K562 (cell line): ENCODE data around the gene DIPK1A. TPM values are rescaled to one million over a fixed set of nuclear protein-coding genes. Genes with fewer than 3 reads are reported as not detected.

Experiments used
- ARNT ChIP-seq, 2 experiments: fragments of 450-650 bp; IDR thresholded peaks; 2 replicates each; pipeline ENCODE4 v1.6.1; 2016; ENCODE audit warnings: mild to moderate bottlenecking in 1 of 2
- FOXM1 ChIP-seq, 2 experiments: fragments of 450-650 bp in 1 of 2; sonication (generic) in 1 of 2; formaldehyde crosslinking in 1 of 2; IDR thresholded peaks; 2 replicates each; pipeline versions ENCODE4 v1.6.1 to v1.9.0; 2017 to 2022; ENCODE audit warnings: low read depth in 2 of 2, mild to moderate bottlenecking in 2 of 2, missing genetic modification reagents in 1 of 2, moderate library complexity in 1 of 2
- KDM1A ChIP-seq, 2 experiments: fragments of 450-650 bp; IDR thresholded peaks; 2 replicates each; pipeline ENCODE4 v1.6.1; 2016; ENCODE audit warnings: mild to moderate bottlenecking in 2 of 2
- MAFF ChIP-seq: IDR thresholded peaks from 2 replicates; pipeline ENCODE4 v1.6.1; 2012; ENCODE audit warnings: low read length, improper control_type of control experiment
- NCOA2 ChIP-seq, 2 experiments: fragments of 450-650 bp; IDR thresholded peaks; 2 replicates each; pipeline ENCODE4 v1.6.1; 2018; ENCODE audit warnings: mild to moderate bottlenecking in 2 of 2, moderate library complexity in 1 of 2; ENCODE audit not compliant: partially characterized antibody in 2 of 2
- NRF1 ChIP-seq, 2 experiments: fragments of 450-650 bp; IDR thresholded peaks in 1 of 2; conservative IDR thresholded peaks in 1 of 2; 2 replicates each; pipeline ENCODE4 v1.6.1; 2014; ENCODE audit warnings: mild to moderate bottlenecking in 2 of 2
- RAD51 ChIP-seq: fragments of 450-650 bp; IDR thresholded peaks from 2 replicates; pipeline ENCODE4 v1.7.1; 2016; ENCODE audit warnings: low read depth, mild to moderate bottlenecking, borderline replicate concordance
- RBM34 ChIP-seq: fragments of 200-400 bp; formaldehyde crosslinking; IDR thresholded peaks from 2 replicates; pipeline ENCODE4 v1.6.1; 2018; ENCODE audit warnings: low read length, borderline replicate concordance; ENCODE audit not compliant: insufficient read depth
- RBM39 ChIP-seq: fragments of 200-400 bp; formaldehyde crosslinking; optimal IDR thresholded peaks from 2 replicates; pipeline ENCODE3; 2018; ENCODE audit warnings: low read depth, low read length
- SPI1 ChIP-seq: IDR thresholded peaks from 2 replicates; pipeline ENCODE4 v1.6.1; 2011; ENCODE audit warnings: low read depth, low read length, control low read depth, borderline replicate concordance
- ZNF444 ChIP-seq: fragments of 250-450 bp; sonication (Bioruptor Pico); IDR thresholded peaks from 2 replicates; pipeline ENCODE4 v1.4.0; 2020; ENCODE audit warnings: mild to moderate bottlenecking, moderate library complexity
- ZNF707 ChIP-seq: fragments of 250-450 bp; sonication (Bioruptor Pico); conservative IDR thresholded peaks from 2 replicates; pipeline ENCODE4 v1.8.0; 2022; ENCODE audit warnings: inconsistent platforms, mild to moderate bottlenecking, moderate library complexity
- polyA plus RNA-seq, 8 experiments: library from polyadenylated mRNA; depleted of rRNA in 4 of 8; stranded (reverse) in 5 of 8; unstranded in 3 of 8; fragments of >200 nt; fragmentation: Nextera tagmentation in 2 of 8; fragmentation: Illumina TruSeq in 1 of 8; extraction: Ambion mirVana in 2 of 8; extraction: Trizol in 1 of 8; gene quantifications; 2 replicates each; pipeline versions ENCODE4 v1.2.1 to v1.2.3, GENCODE V29; 2011 to 2014; ENCODE audit warnings: inconsistent platforms in 1 of 8, missing spikeins in 1 of 8
- total RNA-seq, 7 experiments: library from RNA; depleted of rRNA in 6 of 7; stranded (reverse); fragments of >200 nt in 6 of 7; fragmentation: Illumina TruSeq in 2 of 7; extraction: Trizol in 2 of 7; gene quantifications; 2 replicates each; pipeline versions ENCODE4 v1.2.1 to v1.2.3, GENCODE V29; 2011 to 2021; ENCODE audit warnings: low replicate concordance in 1 of 7
- TF ChIP-seq, protein P1 (sequence below): fragments of 450-650 bp; IDR thresholded peaks from 2 replicates; pipeline ENCODE4 v1.6.1; 2016; ENCODE audit warnings: borderline replicate concordance
- TF ChIP-seq, protein P2 (sequence below): conservative IDR thresholded peaks from 2 replicates; pipeline ENCODE4 v1.6.1; 2011; ENCODE audit warnings: low read depth, mild to moderate bottlenecking, low read length; ENCODE audit not compliant: control insufficient read depth
- TF ChIP-seq, protein P3 (sequence below), 2 experiments: IDR thresholded peaks; 2 replicates each; pipeline ENCODE4 v1.6.1; 2011; ENCODE audit warnings: borderline replicate concordance in 1 of 2, control low read depth in 1 of 2, low read depth in 1 of 2, low read length in 1 of 2, mild to moderate bottlenecking in 1 of 2, mixed read lengths in 1 of 2, moderate library complexity in 1 of 2; ENCODE audit not compliant: insufficient read depth in 1 of 2, insufficient read length in 1 of 2, poor library complexity in 1 of 2, severe bottlenecking in 1 of 2; ENCODE audit errors: extremely low read depth in 1 of 2
- TF ChIP-seq, protein P4 (sequence below): fragments of 250-450 bp; sonication (Bioruptor Pico); IDR thresholded peaks from 2 replicates; pipeline ENCODE4 v1.5.0; 2021; ENCODE audit warnings: mild to moderate bottlenecking, borderline replicate concordance
- TF ChIP-seq, protein P5 (sequence below): sonication (generic); formaldehyde crosslinking; IDR thresholded peaks from 2 replicates; pipeline ENCODE4 v1.4.0; 2020; ENCODE audit warnings: mild to moderate bottlenecking, missing genetic modification reagents
- TF ChIP-seq, protein P6 (sequence below): fragments of 250-450 bp; sonication (Bioruptor Pico); IDR thresholded peaks from 2 replicates; pipeline ENCODE4 v1.5.0; 2021

The DIPK1A gene
- total and polyA plus RNA-seq, 9 of the 15 experiments (the other 6 are each of a cell fraction or from before 2014, with no cell fraction given): 0.54 to 2.5 (median 1.3) TPM

DNA sequence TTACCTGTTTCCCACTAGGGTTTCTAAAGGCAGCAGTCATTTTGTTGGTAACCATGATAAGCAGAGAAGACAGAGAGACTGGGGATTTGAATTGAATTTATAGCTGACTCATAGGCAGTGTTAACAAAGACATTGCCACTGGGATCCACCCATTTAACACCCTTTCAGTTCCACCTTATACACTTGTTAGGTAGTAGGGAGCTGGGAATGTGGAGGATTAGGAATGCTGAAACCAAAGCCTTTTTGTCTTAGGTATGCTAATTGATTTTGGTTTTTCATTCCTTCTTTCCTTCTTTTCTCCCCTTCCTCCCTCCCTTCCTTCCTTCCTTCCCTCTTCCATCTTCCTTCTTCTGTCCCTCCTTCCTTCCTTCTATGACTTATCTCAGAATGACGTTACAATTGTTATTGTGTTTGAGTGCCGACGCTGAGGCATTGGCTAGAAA is 168.9 kb downstream of the DIPK1A start (continued):
- no peak for TF ChIP-seq RBM39
- TF ChIP-seq MAFF: peak; percentile 85
- no peak for TF ChIP-seq SPI1
- peak in 1 of 2 experiments; percentile 76; a peak in 2 of 4 replicates for TF ChIP-seq ARNT (IDR thresholded peaks at IDR 0.05)
- TF ChIP-seq RBM34: no peak
- TF ChIP-seq, protein P1, sequence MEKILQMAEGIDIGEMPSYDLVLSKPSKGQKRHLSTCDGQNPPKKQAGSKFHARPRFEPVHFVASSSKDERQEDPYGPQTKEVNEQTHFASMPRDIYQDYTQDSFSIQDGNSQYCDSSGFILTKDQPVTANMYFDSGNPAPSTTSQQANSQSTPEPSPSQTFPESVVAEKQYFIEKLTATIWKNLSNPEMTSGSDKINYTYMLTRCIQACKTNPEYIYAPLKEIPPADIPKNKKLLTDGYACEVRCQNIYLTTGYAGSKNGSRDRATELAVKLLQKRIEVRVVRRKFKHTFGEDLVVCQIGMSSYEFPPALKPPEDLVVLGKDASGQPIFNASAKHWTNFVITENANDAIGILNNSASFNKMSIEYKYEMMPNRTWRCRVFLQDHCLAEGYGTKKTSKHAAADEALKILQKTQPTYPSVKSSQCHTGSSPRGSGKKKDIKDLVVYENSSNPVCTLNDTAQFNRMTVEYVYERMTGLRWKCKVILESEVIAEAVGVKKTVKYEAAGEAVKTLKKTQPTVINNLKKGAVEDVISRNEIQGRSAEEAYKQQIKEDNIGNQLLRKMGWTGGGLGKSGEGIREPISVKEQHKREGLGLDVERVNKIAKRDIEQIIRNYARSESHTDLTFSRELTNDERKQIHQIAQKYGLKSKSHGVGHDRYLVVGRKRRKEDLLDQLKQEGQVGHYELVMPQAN: 0 out of 2 replicates have a peak, but pooled peaks have one; percentile 33
- TF ChIP-seq, protein P2, sequence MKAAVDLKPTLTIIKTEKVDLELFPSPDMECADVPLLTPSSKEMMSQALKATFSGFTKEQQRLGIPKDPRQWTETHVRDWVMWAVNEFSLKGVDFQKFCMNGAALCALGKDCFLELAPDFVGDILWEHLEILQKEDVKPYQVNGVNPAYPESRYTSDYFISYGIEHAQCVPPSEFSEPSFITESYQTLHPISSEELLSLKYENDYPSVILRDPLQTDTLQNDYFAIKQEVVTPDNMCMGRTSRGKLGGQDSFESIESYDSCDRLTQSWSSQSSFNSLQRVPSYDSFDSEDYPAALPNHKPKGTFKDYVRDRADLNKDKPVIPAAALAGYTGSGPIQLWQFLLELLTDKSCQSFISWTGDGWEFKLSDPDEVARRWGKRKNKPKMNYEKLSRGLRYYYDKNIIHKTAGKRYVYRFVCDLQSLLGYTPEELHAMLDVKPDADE: no peak
- no peak for TF ChIP-seq KDM1A (IDR thresholded peaks at IDR 0.05)
- no peak for TF ChIP-seq ZNF444 (CRISPR knock-in tag)
- no peak for TF ChIP-seq NCOA2 (IDR thresholded peaks at IDR 0.05; ENCODE audit: partially characterized antibody in 2 of 2)
- no peak for TF ChIP-seq RAD51
- TF ChIP-seq, protein P3, sequence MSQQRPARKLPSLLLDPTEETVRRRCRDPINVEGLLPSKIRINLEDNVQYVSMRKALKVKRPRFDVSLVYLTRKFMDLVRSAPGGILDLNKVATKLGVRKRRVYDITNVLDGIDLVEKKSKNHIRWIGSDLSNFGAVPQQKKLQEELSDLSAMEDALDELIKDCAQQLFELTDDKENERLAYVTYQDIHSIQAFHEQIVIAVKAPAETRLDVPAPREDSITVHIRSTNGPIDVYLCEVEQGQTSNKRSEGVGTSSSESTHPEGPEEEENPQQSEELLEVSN (IDR thresholded peaks at IDR 0.05; ENCODE audit: borderline replicate concordance in 1 of 2, extremely low read depth in 1 of 2, insufficient read depth in 1 of 2, insufficient read length in 1 of 2, low read depth in 1 of 2, low read length in 1 of 2, poor library complexity in 1 of 2, severe bottlenecking in 1 of 2): no peak
- TF ChIP-seq, protein P4, sequence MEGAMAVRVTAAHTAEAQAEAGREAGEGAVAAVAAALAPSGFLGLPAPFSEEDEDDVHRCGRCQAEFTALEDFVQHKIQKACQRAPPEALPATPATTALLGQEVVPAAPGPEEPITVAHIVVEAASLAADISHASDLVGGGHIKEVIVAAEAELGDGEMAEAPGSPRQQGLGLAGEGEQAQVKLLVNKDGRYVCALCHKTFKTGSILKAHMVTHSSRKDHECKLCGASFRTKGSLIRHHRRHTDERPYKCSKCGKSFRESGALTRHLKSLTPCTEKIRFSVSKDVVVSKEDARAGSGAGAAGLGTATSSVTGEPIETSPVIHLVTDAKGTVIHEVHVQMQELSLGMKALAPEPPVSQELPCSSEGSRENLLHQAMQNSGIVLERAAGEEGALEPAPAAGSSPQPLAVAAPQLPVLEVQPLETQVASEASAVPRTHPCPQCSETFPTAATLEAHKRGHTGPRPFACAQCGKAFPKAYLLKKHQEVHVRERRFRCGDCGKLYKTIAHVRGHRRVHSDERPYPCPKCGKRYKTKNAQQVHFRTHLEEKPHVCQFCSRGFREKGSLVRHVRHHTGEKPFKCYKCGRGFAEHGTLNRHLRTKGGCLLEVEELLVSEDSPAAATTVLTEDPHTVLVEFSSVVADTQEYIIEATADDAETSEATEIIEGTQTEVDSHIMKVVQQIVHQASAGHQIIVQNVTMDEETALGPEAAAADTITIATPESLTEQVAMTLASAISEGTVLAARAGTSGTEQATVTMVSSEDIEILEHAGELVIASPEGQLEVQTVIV (CRISPR knock-in tag): no peak
- no peak for TF ChIP-seq ZNF707
- TF ChIP-seq, protein P5, sequence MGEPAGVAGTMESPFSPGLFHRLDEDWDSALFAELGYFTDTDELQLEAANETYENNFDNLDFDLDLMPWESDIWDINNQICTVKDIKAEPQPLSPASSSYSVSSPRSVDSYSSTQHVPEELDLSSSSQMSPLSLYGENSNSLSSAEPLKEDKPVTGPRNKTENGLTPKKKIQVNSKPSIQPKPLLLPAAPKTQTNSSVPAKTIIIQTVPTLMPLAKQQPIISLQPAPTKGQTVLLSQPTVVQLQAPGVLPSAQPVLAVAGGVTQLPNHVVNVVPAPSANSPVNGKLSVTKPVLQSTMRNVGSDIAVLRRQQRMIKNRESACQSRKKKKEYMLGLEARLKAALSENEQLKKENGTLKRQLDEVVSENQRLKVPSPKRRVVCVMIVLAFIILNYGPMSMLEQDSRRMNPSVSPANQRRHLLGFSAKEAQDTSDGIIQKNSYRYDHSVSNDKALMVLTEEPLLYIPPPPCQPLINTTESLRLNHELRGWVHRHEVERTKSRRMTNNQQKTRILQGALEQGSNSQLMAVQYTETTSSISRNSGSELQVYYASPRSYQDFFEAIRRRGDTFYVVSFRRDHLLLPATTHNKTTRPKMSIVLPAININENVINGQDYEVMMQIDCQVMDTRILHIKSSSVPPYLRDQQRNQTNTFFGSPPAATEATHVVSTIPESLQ (CRISPR knock-in tag): no peak
- no peak for TF ChIP-seq NRF1 (conservative IDR thresholded peaks at IDR 0.05 in 1 of 2, IDR thresholded peaks at IDR 0.05 in 1 of 2)
- TF ChIP-seq FOXM1 (IDR thresholded peaks at IDR 0.05; ENCODE audit: low read depth): peak; percentile 67
- TF ChIP-seq FOXM1 (CRISPR knock-in tag; IDR thresholded peaks at IDR 0.05; ENCODE audit: low read depth): no peak
- TF ChIP-seq, protein P6, sequence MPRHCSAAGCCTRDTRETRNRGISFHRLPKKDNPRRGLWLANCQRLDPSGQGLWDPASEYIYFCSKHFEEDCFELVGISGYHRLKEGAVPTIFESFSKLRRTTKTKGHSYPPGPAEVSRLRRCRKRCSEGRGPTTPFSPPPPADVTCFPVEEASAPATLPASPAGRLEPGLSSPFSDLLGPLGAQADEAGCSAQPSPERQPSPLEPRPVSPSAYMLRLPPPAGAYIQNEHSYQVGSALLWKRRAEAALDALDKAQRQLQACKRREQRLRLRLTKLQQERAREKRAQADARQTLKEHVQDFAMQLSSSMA (CRISPR knock-in tag): no peak
